ENCODE measurements around the gene TBL3.

TBL3 gene

GRCh38 chr16:2023092-2024031, 51.5 kb downstream of the TBL3 start:
- TF ChIP-seq CTCF (IDR thresholded peaks at IDR 0.05; ENCODE audit: extremely low read depth, missing control alignments), result peak; percentile 94
- DNase-seq (ENCODE audit: low spot score), result peak; percentile 99

DNA sequence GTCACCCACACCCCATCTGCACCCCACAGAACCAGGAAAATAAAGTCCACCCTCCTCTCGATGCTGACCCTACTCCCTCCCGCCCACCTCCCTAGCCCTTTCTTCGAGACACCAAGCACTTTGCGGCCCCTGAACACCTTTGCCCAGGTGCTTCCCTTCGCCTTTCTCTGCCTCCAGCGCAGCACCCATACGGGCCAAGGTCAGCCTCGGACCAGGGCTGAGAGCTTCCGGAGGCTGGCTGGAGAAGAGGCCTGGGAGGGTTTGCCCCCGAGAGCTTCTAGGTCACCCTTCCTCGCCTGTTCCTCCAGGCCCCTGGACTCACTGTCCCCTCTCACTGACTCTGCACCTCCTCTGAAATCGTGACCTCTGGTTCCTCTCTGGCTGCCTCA, 52.2 kb downstream of the TBL3 start:
- no peak for TF ChIP-seq CTCF (IDR thresholded peaks at IDR 0.05; ENCODE audit: extremely low read depth, missing control alignments)
- DNase-seq (ENCODE audit: low spot score), result no peak

DNA sequence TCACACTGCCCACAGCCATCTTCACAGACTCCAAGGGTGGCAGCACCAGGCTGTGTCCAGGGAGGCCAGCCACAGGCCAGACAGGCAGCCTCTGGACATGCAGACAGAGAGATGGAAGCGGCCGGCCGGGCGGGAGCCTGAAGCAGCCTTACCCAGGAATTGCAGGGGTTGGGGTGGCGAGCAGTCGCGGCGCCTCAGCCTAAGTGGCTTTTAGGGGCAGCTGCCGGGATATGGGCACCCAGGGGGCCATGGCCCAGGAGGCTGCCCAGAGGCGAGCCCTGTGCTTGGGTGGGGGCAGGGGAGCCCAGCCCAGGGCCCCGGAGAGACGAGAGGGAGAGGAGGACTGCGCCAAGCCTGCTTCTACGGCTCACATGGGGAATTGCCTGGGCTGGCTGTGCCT, 53.4 kb downstream of the TBL3 start:
- DNase-seq (ENCODE audit: low spot score), result no peak
- TF ChIP-seq CTCF (IDR thresholded peaks at IDR 0.05; ENCODE audit: extremely low read depth, missing control alignments), result no peak

- TF ChIP-seq CTCF (IDR thresholded peaks at IDR 0.05; ENCODE audit: extremely low read depth, missing control alignments), result no peak
Measured at GRCh38 chr16:2025878-2026460, 54.1 kb downstream of the TBL3 start.

DNA sequence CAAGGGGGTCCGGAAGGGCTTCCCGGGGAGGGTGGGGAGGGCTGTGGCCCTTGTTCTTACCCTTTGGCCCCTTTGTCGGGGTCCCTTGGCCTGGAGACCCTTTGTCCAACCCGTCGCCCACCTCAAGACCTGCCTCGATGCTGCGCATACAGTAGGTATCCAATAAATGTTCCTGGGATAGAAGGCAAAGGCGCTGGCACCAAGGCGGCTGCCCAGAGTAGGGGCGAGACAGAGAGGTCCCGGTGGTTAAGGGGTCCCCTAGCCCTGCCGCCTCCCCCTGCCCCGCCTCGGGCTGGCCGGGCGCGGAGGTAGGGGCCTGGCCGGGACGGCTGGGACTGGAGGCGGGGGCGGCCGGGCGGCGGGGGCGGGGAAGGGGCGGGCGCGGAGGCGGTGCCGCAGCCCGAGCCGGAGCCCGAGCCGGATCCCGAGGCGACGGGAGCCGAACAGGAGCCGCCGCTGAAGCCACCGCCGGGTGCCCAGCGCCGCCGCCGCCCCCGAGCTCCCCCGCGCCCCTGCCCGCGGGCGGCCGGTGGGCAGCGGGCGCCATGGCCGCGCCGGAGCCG, 54.7 kb downstream of the TBL3 start, which contains the start of gene NHERF2:
Gene NHERF2 (plus strand): TSS at position 442 of the 563 bp plus-strand sequence. CDS start 104 bp downstream, at position 546.
- TF ChIP-seq CTCF (IDR thresholded peaks at IDR 0.05; ENCODE audit: extremely low read depth, missing control alignments), result no peak
- DNase-seq (ENCODE audit: low spot score), result peak; percentile 63

More at GRCh38 chr16:2025878-2026460, 54.1 kb downstream of the TBL3 start:
- no peak for DNase-seq (ENCODE audit: low spot score)

DNA sequence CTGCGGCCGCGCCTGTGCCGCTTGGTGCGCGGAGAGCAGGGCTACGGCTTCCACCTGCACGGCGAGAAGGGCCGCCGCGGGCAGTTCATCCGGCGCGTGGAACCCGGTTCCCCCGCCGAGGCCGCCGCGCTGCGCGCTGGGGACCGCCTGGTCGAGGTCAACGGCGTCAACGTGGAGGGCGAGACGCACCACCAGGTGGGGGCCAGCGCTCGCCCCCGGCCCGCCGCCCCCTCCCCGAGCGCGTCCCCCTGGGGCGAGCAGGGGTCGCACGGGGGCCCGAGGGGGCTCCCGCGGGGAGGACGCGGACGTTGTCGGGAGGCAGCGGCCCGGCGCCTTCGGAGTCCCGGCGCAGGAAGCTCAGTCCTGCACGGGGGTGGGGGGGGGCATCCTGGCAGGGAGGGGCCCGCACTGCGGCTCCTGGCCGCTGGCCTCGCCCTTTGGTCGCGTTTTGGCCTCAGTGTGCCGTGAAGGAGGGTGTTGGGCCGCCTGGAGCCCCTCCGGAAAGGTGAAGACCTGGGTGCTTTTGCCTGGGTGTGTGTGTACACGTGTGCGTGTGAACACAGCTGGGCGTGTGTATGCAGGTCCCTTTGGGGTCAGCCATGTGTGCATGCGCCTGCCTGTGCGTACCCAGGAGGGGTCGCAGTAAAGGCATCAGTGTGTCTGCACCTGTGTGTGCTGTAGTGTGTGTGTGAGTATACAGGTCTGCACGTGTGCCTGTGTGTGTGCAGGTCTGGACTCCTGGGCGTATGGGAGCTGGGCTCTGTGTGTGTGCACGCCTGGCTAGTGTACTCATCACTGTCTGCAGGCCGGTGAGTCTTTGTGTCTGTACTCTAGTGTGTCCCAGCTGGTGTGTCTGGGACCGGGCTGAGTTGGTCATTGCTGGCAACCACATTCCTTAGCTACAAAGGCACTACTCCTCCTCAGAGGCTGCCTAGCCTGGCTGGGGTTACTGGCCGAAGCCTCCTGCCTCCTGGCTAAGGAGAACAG, 55.5 kb downstream of the TBL3 start:
- no peak for DNase-seq (ENCODE audit: low spot score)
- TF ChIP-seq CTCF (IDR thresholded peaks at IDR 0.05; ENCODE audit: extremely low read depth, missing control alignments), result no peak
